OCI-LY1 (cell line): ENCODE data around the gene ACAA2.
"Not testable (repeated sequence)": the region's sequence is repeated elsewhere in the genome, so short reads cannot be mapped to it uniquely, and the experiment has no call there.

Experiments
- H2AFZ ChIP-seq: fragments of 200-600 bp; sonication (generic), shearing (Covaris generic); 2 replicates; pipeline ENCODE4 v1.6.0; 2014; ENCODE audit warnings: antibody characterized with exemption, mild to moderate bottlenecking, low read length
- H3F3A ChIP-seq: fragments of 200-600 bp; sonication (generic), shearing (Covaris generic); 2 replicates; pipeline ENCODE4 v1.6.0; 2014; ENCODE audit warnings: mild to moderate bottlenecking, antibody characterized with exemption, low read length, moderate library complexity; ENCODE audit not compliant: insufficient read depth
- H3K27ac ChIP-seq: fragments of 200-600 bp; sonication (generic); 2 replicates; pipeline ENCODE4 v1.5.1; 2014; ENCODE audit warnings: low read length, mixed run types, mild to moderate bottlenecking, low read depth; ENCODE audit not compliant: poor library complexity, severe bottlenecking
- H3K27me3 ChIP-seq: fragments of 200-600 bp; sonication (generic); 2 replicates; pipeline ENCODE4 v1.6.0; 2014; ENCODE audit warnings: antibody characterized with exemption, mild to moderate bottlenecking, low read length, moderate library complexity; ENCODE audit not compliant: insufficient read depth
- H3K36me3 ChIP-seq: fragments of 200-600 bp; sonication (generic); 2 replicates; pipeline ENCODE4 v1.6.1; 2014; ENCODE audit warnings: mild to moderate bottlenecking, antibody characterized with exemption, low read length, moderate library complexity, mixed read lengths; ENCODE audit not compliant: insufficient read depth
- H3K4me1 ChIP-seq: fragments of 200-600 bp; sonication (generic); 2 replicates; pipeline ENCODE4 v1.5.1; 2014; ENCODE audit warnings: mild to moderate bottlenecking, low read length, moderate library complexity; ENCODE audit not compliant: insufficient read depth, severe bottlenecking
- H3K4me2 ChIP-seq: fragments of 200-600 bp; sonication (generic), shearing (Covaris generic); 2 replicates; pipeline ENCODE4 v1.6.1; 2014; ENCODE audit warnings: low read length
- H3K4me3 ChIP-seq: fragments of 200-600 bp; sonication (generic); 2 replicates; pipeline ENCODE4 v1.5.1; 2014; ENCODE audit warnings: low read length, low read depth, mild to moderate bottlenecking, mixed read lengths; ENCODE audit not compliant: poor library complexity, severe bottlenecking
- H3K79me2 ChIP-seq: fragments of 200-600 bp; shearing (Covaris generic); 2 replicates; pipeline ENCODE4 v1.6.1; 2016; ENCODE audit warnings: mixed run types, low read length, mixed read lengths; ENCODE audit not compliant: insufficient read depth
- H3K9ac ChIP-seq: fragments of 200-600 bp; sonication (generic), shearing (Covaris generic); 2 replicates; pipeline ENCODE4 v1.6.1; 2014; ENCODE audit warnings: mild to moderate bottlenecking, low read length, mixed read lengths
- H3K9me2 ChIP-seq: fragments of 200-600 bp; sonication (generic), shearing (Covaris generic); 2 replicates; pipeline ENCODE4 v1.6.1; 2014; ENCODE audit warnings: low read depth, mild to moderate bottlenecking, low read length, mixed read lengths
- H3K9me3 ChIP-seq: fragments of 200-600 bp; shearing (Covaris generic); 2 replicates; pipeline ENCODE4 v1.6.1; 2014; ENCODE audit warnings: low read length, mixed read lengths
- H4K20me1 ChIP-seq: fragments of 200-600 bp; sonication (generic), shearing (Covaris generic); 2 replicates; pipeline ENCODE4 v1.6.0; 2016; ENCODE audit warnings: mild to moderate bottlenecking, low read length; ENCODE audit not compliant: insufficient read depth
- CTCF ChIP-seq: fragments of 200-600 bp; sonication (generic), shearing (Covaris generic); IDR thresholded peaks from 2 replicates; pipeline ENCODE4 v1.5.1; 2017; ENCODE audit warnings: mild to moderate bottlenecking, antibody characterized with exemption, low read length, moderate library complexity, mixed read lengths
- EZH2 ChIP-seq: fragments of 200-600 bp; sonication (generic), shearing (Covaris generic); IDR thresholded peaks from 2 replicates; pipeline ENCODE4 v1.8.0; 2017; ENCODE audit warnings: borderline replicate concordance, mixed run types, mild to moderate bottlenecking, antibody characterized with exemption, low read length, moderate library complexity, mixed read lengths

The ACAA2 gene

GRCh38 chr18:49788327-49788898 is 24.9 kb downstream of the ACAA2 start:
- Histone ChIP-seq H3K9me2 (no peaks in the 10 kb centered on the region), H4K20me1 (no peaks in the 10 kb centered on the region), H3K9me3 (no peaks in the 10 kb centered on the region), H3K36me3 (peaks cover 82% of the 10 kb centered on the region), H3K27me3 (no peaks in the 10 kb centered on the region), H2AFZ (no peak overlapping the region), H3K27ac (no peak overlapping the region), H3K4me3 (no peak overlapping the region), H3K4me2 (0 out of 2 replicates have a peak overlapping the region, but pooled peaks have one; percentile 12), H3K4me1 (no peaks in the 10 kb centered on the region), H3F3A (no peaks in the 10 kb centered on the region), H3K9ac (no peak overlapping the region), H3K79me2 (no peaks in the 10 kb centered on the region)
- no peak for TF ChIP-seq EZH2
- no peak for TF ChIP-seq CTCF

DNA sequence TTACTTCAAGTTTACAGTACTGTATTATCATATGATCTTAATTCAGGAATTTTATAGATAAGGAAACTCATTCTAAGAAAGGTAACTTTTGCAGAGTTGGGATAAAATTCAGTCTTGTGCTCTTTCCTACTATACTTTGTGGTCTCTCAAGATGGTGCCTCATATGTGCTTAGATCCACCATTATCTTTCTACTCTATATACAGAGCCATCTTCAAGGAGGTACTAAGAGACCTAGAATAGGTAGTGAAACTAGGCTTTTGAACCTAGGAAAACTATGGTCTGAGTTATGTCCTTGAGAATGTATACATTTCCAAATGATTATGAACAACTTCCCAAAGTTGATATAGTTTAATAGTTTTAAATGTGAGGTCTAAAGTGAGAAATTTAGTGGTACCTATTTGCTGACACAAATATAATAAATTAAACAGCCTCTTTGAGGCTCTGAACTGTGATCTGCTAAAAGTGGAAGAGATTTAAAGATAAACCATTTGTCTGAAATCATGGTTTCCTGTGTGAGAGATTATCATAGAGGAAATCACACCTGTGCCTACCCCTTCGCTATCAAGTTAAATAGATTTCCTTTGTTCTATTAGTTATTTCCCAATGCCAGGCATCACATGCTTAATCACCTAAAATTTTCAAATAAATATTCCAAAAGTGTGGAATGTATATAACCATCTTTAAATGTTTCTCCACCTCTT is 27.2 kb downstream of the ACAA2 start:
- Histone ChIP-seq H2AFZ (no peak overlapping the region), H3K36me3 (peaks cover 74% of the 10 kb centered on the region), H3K9ac (no peak overlapping the region), H3K4me2 (no peak overlapping the region), H3K27ac (no peak overlapping the region), H3K4me1 (no peaks in the 10 kb centered on the region), H3K27me3 (no peaks in the 10 kb centered on the region), H3K9me3 (no peaks in the 10 kb centered on the region), H3K4me3 (no peak overlapping the region), H3K79me2 (no peaks in the 10 kb centered on the region), H3K9me2 (no peaks in the 10 kb centered on the region), H3F3A (no peaks in the 10 kb centered on the region), H4K20me1 (no peaks in the 10 kb centered on the region)
- TF ChIP-seq CTCF = no peak
- no peak for TF ChIP-seq EZH2

GRCh38 chr18:49784427-49785185 is 28.7 kb downstream of the ACAA2 start:
- Histone ChIP-seq H3F3A (no peaks in the 10 kb centered on the region), H3K9me3 (no peaks in the 10 kb centered on the region), H3K79me2 (no peaks in the 10 kb centered on the region), H3K27me3 (no peaks in the 10 kb centered on the region), H3K4me2 (no peak overlapping the region), H3K27ac (no peak overlapping the region), H4K20me1 (no peaks in the 10 kb centered on the region), H2AFZ (no peak overlapping the region), H3K4me3 (no peak overlapping the region), H3K4me1 (no peaks in the 10 kb centered on the region), H3K9me2 (no peaks in the 10 kb centered on the region), H3K36me3 (peaks cover 61% of the 10 kb centered on the region), H3K9ac (no peak overlapping the region)
- TF ChIP-seq EZH2 (no peak), CTCF (no peak)

DNA sequence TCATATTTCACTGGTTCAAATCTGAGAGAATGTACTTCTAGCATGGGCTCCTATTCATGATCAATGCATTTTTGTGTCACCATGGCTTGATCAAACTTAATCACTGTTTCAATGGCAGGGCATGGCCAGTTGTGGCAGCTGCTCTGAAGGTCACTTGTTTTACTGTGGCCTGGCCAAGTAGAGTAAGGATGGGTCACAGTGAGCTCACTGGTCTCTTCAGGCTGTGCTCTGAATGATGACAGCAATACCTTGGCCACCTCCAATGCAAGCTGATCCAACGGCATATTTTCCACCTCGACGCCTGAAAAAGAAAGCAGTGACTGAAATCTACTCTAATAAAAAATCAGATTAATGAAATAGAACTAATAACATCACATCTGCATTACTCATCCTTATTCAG is 29.7 kb downstream of the ACAA2 start:
- H3K4me1 ChIP-seq, H3K9me3 ChIP-seq, H3K9ac ChIP-seq, H3F3A ChIP-seq, H3K9me2 ChIP-seq, H2AFZ ChIP-seq, H3K27ac ChIP-seq, H4K20me1 ChIP-seq, H3K79me2 ChIP-seq, H3K27me3 ChIP-seq, H3K4me3 ChIP-seq, H3K4me2 ChIP-seq: not testable (repeated sequence)
- peaks cover 51% of the 10 kb centered on the region for H3K36me3 ChIP-seq
